GM18870 (cell line): ENCODE data around the gene KNCN.

Experiments
- ATAC-seq: cut with Tn5 transposase; IDR thresholded peaks from one replicate; pipeline ENCODE4 v1.9.1; 2021; ENCODE audit warnings: moderate library complexity; ENCODE audit not compliant: unreplicated experiment

The KNCN gene

GRCh38 chr1:46551597-46552095, at the start of gene KNCN:
TSS of gene KNCN (minus strand) at chr1:46551647. CDS start at chr1:46551215, 432 bp downstream.
- no peak for ATAC-seq

DNA sequence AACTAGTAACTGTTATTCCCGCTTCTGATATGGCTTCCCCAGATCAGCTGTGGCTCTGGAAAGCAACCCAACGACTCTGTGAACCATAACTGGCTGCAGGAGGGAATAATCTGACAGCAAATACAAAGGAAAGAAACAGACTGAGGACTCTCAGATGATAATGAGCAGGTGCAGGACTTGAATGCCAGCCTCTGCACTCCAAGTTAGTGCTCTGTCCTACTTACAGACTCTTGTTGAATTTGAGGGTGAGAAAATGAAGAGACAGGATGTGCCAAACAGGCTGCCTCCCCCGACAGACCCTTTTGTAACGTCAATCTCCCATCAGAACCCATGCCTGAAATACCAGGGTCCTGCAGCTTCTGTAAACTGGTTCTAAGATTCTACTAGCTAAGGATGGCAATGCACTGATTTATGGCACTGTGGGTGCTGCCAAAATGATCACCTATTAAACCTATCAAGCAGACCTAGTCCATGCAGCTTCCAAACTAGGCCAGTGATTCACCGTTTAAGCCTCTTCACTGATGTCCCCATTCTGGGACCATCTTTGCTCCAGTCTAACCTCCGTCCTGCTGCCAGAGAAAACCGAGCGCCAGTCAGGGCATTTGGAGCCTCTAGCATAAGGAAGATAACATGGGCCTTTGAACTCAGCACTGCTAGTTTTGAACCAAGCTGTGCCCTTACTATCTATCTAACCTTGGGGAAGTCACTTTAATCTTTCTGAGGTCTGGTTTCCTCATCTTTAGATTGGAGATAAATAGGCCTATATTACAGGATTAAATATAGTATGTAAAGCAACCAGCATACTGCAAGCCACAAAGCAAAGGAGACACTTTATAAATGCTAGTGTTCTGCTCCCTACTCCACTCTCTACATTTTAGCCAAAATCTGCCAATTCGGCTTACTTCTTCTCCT, 47.9 kb upstream of the KNCN start:
- no peak for ATAC-seq

DNA sequence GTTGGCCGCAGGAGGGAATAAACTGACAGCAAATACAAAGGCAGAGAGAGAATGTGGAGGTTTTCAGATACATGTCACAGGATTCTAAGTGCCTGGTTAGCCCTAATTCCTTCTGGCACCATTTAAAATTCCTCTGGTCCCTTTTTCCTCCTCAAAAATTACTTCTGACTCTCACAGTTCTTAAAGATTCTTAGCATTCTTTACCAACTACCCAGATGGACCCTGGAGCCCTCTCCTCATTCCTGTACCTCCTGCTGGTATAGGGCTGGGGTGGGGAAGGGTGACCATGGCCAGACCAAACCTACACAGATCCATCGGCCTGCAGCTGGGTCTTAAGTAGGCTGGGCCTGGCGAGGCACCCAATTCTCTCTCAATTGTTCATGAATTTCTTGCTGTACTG, 45.4 kb upstream of the KNCN start:
- ATAC-seq, result no peak

- ATAC-seq, result no peak
These were observed 44.6 kb upstream of the KNCN start for GRCh38 chr1:46596036-46596435.

DNA sequence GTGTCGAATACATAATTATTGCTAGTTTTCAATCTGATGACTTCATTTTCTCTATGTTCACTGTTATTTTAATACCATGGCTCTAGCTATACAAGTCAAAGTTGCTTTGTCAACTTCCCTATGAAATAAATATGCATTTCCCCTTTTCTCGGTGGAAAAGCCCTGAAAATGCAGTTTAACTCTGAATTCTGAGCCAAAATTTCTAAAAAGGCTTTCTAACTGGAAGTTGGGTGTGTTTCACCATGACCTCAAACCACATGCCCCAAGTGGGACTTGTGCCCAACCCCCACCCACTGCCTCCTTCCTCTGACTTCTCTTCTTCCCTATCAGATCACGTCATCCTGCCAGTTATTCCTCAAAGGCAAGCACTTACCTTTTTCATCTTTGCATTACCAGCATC, 43.7 kb upstream of the KNCN start:
- no peak for ATAC-seq

DNA sequence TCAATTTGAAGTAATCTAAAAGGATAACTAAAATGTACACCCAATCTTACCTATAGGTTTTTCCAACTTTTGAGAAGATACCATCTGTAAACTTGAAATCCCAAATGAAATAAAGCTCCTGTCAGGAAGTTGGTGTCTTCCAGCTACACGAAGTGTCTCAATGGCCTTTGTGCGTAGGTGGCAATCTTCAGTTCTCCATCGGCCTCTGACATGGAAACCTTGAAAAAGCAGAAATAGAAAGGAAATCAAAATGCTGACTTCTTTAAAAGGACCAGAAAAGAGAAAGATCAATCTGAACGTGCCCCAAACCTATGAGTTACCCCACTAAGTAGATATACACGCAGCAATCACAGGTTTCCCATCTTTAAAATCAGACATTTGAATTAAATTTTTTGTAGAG, 42.6 kb upstream of the KNCN start:
- ATAC-seq, result no peak

DNA sequence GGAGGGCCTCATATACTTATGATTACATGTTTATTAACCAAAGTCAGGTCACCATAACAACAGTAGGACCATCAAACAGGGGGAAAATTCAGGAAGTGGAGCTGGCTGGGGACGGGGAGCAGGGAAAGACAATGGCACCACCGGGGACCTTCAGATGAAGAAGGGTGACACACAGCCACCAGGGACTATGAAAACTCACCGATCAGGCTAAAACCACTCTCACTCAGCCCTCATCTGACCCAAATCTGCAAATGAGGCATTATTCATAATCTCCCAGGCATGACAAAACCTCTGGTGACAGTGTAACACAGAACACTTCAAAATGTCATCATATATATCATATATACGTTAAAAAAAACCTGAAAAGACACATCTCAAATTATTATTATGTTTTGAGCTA, 41.4 kb upstream of the KNCN start:
- no peak for ATAC-seq

GRCh38 chr1:46589529-46589928, 38.1 kb upstream of the KNCN start:
- no peak for ATAC-seq

DNA sequence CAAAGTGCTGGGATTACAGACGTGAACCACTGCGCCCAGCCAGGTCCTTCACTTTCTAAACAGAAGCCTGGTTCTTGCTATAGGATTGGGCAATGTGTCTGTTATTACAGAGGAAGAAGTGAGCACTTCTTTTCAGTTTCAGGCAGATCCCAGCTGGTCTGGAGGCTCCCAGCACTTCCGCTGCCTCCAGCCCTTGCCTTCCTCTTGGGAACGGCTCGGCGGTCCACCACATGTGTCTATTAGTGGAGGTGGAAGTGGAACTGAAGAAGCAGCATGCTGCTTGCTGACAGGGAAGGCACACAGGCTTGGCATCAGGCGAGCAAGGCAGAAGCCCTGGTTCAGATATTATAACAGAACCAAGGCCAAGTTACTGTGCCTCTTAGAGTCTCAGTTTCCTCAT, 35.6 kb upstream of the KNCN start:
- no peak for ATAC-seq

GRCh38 chr1:46585312-46585938, 34.0 kb upstream of the KNCN start:
- no peak for ATAC-seq

DNA sequence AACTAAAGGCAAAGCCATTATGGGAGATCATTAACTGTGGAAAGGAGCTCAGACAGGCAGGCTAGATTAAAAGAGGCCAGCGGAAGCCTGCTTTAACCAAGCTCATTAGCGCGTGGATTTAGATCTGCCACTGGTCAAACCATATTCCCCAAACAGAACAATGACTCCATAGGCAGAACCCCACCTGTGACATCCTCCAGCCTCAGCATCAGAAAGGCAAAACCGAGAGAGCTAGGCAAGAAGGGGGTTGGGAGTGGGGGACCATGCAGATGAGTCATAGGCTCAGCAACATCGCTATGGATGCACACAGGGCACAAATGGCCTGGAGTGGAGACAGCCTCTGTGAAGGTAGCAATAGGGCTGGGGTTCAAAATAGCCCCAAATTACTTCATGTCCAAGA, 32.0 kb upstream of the KNCN start:
- ATAC-seq, result no peak

GRCh38 chr1:46582972-46583371, 31.5 kb upstream of the KNCN start:
- no peak for ATAC-seq

DNA sequence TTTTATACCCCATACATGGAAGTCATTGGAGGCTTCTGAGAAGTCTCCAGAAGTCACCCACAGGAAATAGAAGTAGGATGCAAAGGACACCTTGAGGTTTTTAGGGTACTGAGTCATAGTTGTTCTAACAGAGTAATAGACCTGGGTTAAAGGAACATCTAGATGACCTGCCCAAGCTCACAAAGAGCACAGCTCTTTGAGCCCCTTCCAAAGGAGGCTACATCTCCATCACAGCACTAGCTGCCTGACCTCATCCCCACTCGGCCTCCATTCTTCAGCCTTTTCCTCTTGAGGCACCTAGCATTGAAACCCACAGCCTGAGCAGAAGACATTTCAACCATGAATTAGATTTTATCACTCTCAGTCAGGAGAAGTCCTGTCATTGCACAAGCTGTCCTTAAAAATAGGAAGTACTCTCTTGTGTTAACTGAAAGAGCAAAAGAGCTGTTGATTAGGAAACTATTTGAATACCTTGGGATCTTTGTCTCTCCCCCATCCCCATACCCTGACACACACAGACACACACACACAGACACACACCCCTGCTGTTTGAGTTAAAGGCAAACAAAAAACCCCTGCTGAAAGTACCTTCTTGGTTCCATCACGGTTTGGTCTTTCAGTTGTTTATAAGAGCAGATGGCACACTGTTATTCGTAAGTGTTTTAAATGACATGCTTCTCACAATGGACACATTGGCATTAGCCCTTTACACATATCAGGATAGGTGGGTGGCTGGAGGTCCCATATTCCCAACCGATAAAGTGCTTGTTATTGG, 30.4 kb upstream of the KNCN start:
- ATAC-seq, result no peak

GRCh38 chr1:46580140-46580903, 28.9 kb upstream of the KNCN start:
- ATAC-seq, result no peak

GRCh38 chr1:46577671-46578070, 26.2 kb upstream of the KNCN start:
- ATAC-seq, result no peak

- no peak for ATAC-seq
These were observed 25.1 kb upstream of the KNCN start for GRCh38 chr1:46576596-46576995.

DNA sequence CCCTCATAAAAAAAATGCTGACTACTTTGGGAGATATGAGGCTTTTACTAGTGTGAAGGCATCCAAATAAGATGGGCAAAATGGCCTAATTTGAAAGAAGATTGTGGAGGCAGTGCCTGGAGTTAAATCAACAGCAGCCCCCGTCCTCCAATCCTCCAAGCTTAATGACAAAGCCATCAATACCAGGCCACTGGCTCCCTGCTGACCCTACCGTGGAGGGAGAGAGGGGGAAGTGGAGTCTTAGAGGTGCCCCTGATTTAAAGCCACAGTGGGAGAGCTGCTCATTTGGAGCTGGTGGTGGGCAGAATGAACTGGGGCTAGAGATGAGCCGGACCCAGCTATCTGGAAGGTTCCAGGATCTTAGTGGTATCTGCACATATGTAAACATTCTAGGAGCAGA, 24.3 kb upstream of the KNCN start:
- no peak for ATAC-seq

GRCh38 chr1:46575300-46575699, 23.9 kb upstream of the KNCN start:
- no peak for ATAC-seq

DNA sequence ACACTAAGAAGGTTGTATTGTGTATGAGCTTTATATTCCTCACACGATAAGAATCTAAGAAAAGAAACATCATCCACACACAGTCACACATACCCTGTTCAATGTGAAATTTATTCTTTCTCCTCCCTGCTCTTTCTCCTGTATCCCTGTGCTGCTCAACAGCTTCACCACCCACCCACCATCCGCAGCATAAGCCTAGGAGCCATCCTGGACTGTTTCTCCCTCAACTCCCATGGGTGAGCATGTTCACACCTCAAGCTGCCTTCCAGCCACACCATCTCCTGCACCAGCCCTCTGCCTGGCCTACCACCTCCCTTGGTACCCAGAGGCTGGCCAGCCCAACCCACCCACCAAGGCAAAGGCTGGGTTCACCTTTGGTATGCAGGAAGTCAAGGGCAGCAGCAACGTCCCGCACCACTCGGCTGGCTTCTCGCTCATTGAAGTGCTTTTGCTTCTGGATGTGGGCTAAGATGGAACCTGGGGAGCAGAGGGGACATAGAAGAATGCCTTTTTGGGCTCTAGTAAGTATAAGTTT, 20.3 kb upstream of the KNCN start:
- ATAC-seq, result no peak

DNA sequence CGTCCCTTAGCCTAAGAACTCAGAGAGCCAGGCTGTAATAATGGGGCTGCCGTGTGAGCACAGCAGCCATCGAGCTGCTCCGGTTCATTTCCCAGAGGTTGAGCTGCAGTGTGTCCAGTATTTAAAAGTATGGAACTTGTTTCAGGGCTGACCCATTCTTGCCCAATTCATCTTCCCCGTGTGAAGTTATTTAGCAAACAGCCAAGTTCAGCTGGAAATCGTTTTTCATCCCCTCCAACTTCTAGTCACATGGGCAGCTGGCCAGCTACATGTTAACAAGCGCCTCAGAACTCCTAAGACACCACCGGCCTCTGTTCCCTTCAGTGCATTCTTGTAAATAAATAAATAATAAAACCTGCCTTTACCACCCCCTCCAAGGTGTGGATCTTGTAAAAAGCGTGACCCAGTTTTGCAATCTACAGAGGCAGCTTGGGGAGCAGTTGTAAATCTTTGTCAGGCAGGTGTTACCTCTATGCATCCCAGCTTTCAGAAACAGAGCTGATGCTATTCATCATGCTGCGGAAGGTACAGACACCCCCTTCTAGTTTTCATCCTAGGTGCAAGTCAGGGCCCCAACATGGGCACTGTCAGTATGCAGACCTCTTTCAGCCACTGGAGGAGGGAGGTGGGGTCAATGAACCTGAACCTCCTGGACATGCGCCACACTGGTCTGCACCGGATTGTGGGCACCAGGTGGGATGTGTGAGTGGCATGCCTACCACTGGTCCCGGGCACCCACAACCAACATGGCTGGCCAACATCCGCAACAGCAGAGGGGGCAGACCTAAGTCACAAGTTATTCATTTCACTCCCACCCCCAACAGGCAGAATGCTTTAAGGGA, 18.7 kb upstream of the KNCN start:
- no peak for ATAC-seq
